GM12892 (cell line): Measurements from ENCODE around the gene ERC1.
A peak's percentile ranks its signal among the peaks of the same experiment; 100 is the strongest.
"Not testable (repeated sequence)": the region's sequence is repeated elsewhere in the genome, so short reads cannot be mapped to it uniquely, and the experiment has no call there.

ENCODE experiments used
- DNase-seq: peaks from one replicate; pipeline ENCODE4 v3.0.0; 2011; ENCODE audit not compliant: insufficient read length
- FAIRE-seq: peaks from 2 replicates; lab custom pipeline; 2011; peaks lifted over from hg19 to GRCh38; lab: Jason Lieb, UNC
- POLR2A ChIP-seq: IDR thresholded peaks from 2 replicates; pipeline ENCODE4 v1.6.1; 2011; ENCODE audit warnings: low read depth, low read length, control low read depth
- POLR2AphosphoS5 ChIP-seq: IDR thresholded peaks from 2 replicates; pipeline ENCODE4 v1.6.1; 2011; ENCODE audit warnings: low read depth, low read length, control low read depth
- TAF1 ChIP-seq: IDR thresholded peaks from 2 replicates; pipeline ENCODE4 v1.6.1; 2011; ENCODE audit warnings: low read depth, mild to moderate bottlenecking, control low read depth, low read length, borderline replicate concordance

ERC1 gene

GRCh38 chr12:1185460-1186182 lies 194.6 kb downstream of the ERC1 start:
- FAIRE-seq, result peak; percentile 63
- no peak for DNase-seq
- TF ChIP-seq POLR2AphosphoS5 (no peak), TAF1 (no peak), POLR2A (no peak)

- TF ChIP-seq TAF1, result no peak
- no peak for TF ChIP-seq POLR2AphosphoS5
- TF ChIP-seq POLR2A, result no peak
- no peak for FAIRE-seq
Observed at GRCh38 chr12:1186298-1186697, 195.3 kb downstream of the ERC1 start.

GRCh38 chr12:1188016-1188415 lies 197.0 kb downstream of the ERC1 start:
- TF ChIP-seq POLR2AphosphoS5 (no peak), POLR2A (no peak), TAF1 (no peak)
- DNase-seq (no peak), FAIRE-seq (no peak)

More at GRCh38 chr12:1186298-1186697, 195.3 kb downstream of the ERC1 start:
- no peak for DNase-seq

- DNase-seq (no peak), FAIRE-seq (no peak)
- no peak for TF ChIP-seq TAF1
- no peak for TF ChIP-seq POLR2A
- no peak for TF ChIP-seq POLR2AphosphoS5
Observed at GRCh38 chr12:1189163-1189562, 198.1 kb downstream of the ERC1 start.

GRCh38 chr12:1195513-1195912 lies 204.5 kb downstream of the ERC1 start:
- FAIRE-seq, result no peak

GRCh38 chr12:1197264-1198018 lies 206.4 kb downstream of the ERC1 start:
- FAIRE-seq (no peak), DNase-seq (no peak)
- TF ChIP-seq POLR2A (no peak), POLR2AphosphoS5 (no peak), TAF1 (no peak)

More at GRCh38 chr12:1195513-1195912, 204.5 kb downstream of the ERC1 start:
- TF ChIP-seq POLR2A (no peak), TAF1 (no peak), POLR2AphosphoS5 (no peak)
- no peak for DNase-seq

GRCh38 chr12:1198854-1199253 lies 207.8 kb downstream of the ERC1 start:
- not testable (repeated sequence) for FAIRE-seq, DNase-seq

GRCh38 chr12:1199700-1200099 lies 208.7 kb downstream of the ERC1 start:
- DNase-seq (no peak), FAIRE-seq (no peak)
- TF ChIP-seq POLR2A (no peak), TAF1 (no peak), POLR2AphosphoS5 (no peak)

- FAIRE-seq, result no peak
- TF ChIP-seq POLR2A (no peak), POLR2AphosphoS5 (no peak), TAF1 (no peak)
- no peak for DNase-seq
Observed at GRCh38 chr12:1201030-1201429, 210.0 kb downstream of the ERC1 start.

- TF ChIP-seq POLR2AphosphoS5 (no peak), POLR2A (no peak), TAF1 (no peak)
- no peak for FAIRE-seq
- DNase-seq, result no peak
Observed at GRCh38 chr12:1201886-1202285, 210.9 kb downstream of the ERC1 start.

GRCh38 chr12:1203735-1204019 lies 212.7 kb downstream of the ERC1 start:
- DNase-seq, result no peak
- TF ChIP-seq POLR2AphosphoS5, result no peak
- TF ChIP-seq POLR2A, result no peak
- TF ChIP-seq TAF1, result no peak
- no peak for FAIRE-seq

GRCh38 chr12:1204581-1205121 lies 213.6 kb downstream of the ERC1 start:
- DNase-seq (no peak), FAIRE-seq (peak; percentile 92)
- TF ChIP-seq POLR2AphosphoS5 (no peak), TAF1 (no peak), POLR2A (no peak)
